OCI-LY1 (cell line): ENCODE measurements around the gene ITGAE.

Experiments
- CTCF ChIP-seq: fragments of 200-600 bp; sonication (generic), shearing (Covaris generic); IDR thresholded peaks from 2 replicates; pipeline ENCODE4 v1.5.1; 2017; ENCODE audit warnings: mild to moderate bottlenecking, antibody characterized with exemption, low read length, moderate library complexity, mixed read lengths
- EZH2 ChIP-seq: fragments of 200-600 bp; sonication (generic), shearing (Covaris generic); IDR thresholded peaks from 2 replicates; pipeline ENCODE4 v1.8.0; 2017; ENCODE audit warnings: borderline replicate concordance, mixed run types, mild to moderate bottlenecking, antibody characterized with exemption, low read length, moderate library complexity, mixed read lengths

- TF ChIP-seq CTCF: no peak
- no peak for TF ChIP-seq EZH2
These were observed 6.2 kb downstream of the ITGAE start for GRCh38 chr17:3794557-3795389.
